Tibial nerve (tissue), 4 donors: Measurements from ENCODE around the gene NCS1.

Source experiments
- CTCF ChIP-seq, 5 experiments: fragments of 200-600 bp in 3 of 5; fragments of 450-650 bp in 2 of 5; sonication (generic) in 3 of 5; IDR thresholded peaks; one replicate each; pipeline ENCODE4 v1.5.1; 2016 to 2019; ENCODE audit warnings: antibody characterized with exemption in 5 of 5, mild to moderate bottlenecking in 3 of 5, moderate library complexity in 2 of 5
- EP300 ChIP-seq, 2 donors: sonication (generic); formaldehyde crosslinking; IDR thresholded peaks; one replicate each; pipeline ENCODE4 v1.6.1; 2017; ENCODE audit warnings: antibody characterized with exemption in 2 of 2, mild to moderate bottlenecking in 1 of 2
- POLR2A ChIP-seq, 2 donors: fragments of 450-650 bp; IDR thresholded peaks; one replicate each; pipeline ENCODE4 v1.6.1; 2017; ENCODE audit warnings: antibody characterized with exemption in 2 of 2, mild to moderate bottlenecking in 2 of 2, moderate library complexity in 2 of 2

- TF ChIP-seq CTCF (IDR thresholded peaks at IDR 0.05) (no peak), POLR2A (IDR thresholded peaks at IDR 0.05) (no peak), EP300 (IDR thresholded peaks at IDR 0.05) (no peak)
Observed at GRCh38 chr9:130193103-130193502, 20.9 kb downstream of the NCS1 start.
